Stimulated activated CD8-positive, alpha-beta memory T cell treated with anti-CD3 and anti-CD28 coated beads, Interleukin-4, amount 100 ng/mL, for 24 hours (primary cell): ENCODE results near the gene CROCC2.

Experiments
- DNase-seq: peaks from one replicate; pipeline ENCODE4 v3.0.0-alpha.2; 2020; ENCODE audit warnings: low read depth

The CROCC2 gene

GRCh38 chr2:240921311-240921994, 15.3 kb downstream of the CROCC2 start:
- DNase-seq: no peak

- no peak for DNase-seq
These were observed 15.8 kb downstream of the CROCC2 start for GRCh38 chr2:240921995-240922244.

GRCh38 chr2:240922245-240922981, 16.3 kb downstream of the CROCC2 start:
- no peak for DNase-seq

GRCh38 chr2:240922982-240923537, 16.9 kb downstream of the CROCC2 start:
- DNase-seq: no peak

- DNase-seq: no peak
These were observed 19.0 kb downstream of the CROCC2 start for GRCh38 chr2:240925191-240925567.

- DNase-seq: no peak
These were observed 19.7 kb downstream of the CROCC2 start for GRCh38 chr2:240925568-240926515.

GRCh38 chr2:240926516-240927389, 20.6 kb downstream of the CROCC2 start:
- DNase-seq: no peak

- DNase-seq: no peak
These were observed 21.2 kb downstream of the CROCC2 start for GRCh38 chr2:240927390-240927781.

- DNase-seq: no peak
These were observed 22.6 kb downstream of the CROCC2 start for GRCh38 chr2:240928476-240929363.

GRCh38 chr2:240929364-240930095, 23.4 kb downstream of the CROCC2 start:
- no peak for DNase-seq

GRCh38 chr2:240930096-240930630, 24.0 kb downstream of the CROCC2 start:
- DNase-seq: no peak

- DNase-seq: no peak
These were observed 24.6 kb downstream of the CROCC2 start for GRCh38 chr2:240930631-240931318.

GRCh38 chr2:240931319-240931949, 25.3 kb downstream of the CROCC2 start:
- DNase-seq: no peak

- DNase-seq: no peak
These were observed 26.0 kb downstream of the CROCC2 start for GRCh38 chr2:240932001-240932723.

- DNase-seq: no peak
These were observed 26.6 kb downstream of the CROCC2 start for GRCh38 chr2:240932724-240933047.

- DNase-seq: no peak
These were observed 27.2 kb downstream of the CROCC2 start for GRCh38 chr2:240933048-240933965.
